MM.1S (cell line): ENCODE data around the gene LRIG2.
"Not testable (repeated sequence)": the region's sequence is repeated elsewhere in the genome, so short reads cannot be mapped to it uniquely, and the experiment has no call there.

Source experiments
- DNase-seq: peaks from one replicate; pipeline ENCODE4 v3.0.0-alpha.2; 2015
- H2AFZ ChIP-seq: fragments of 300-600 bp; sonication (generic); 2 replicates; pipeline ENCODE4 v1.6.0; 2016; ENCODE audit warnings: antibody characterized with exemption, low read length
- H3F3A ChIP-seq: fragments of 300-600 bp; sonication (generic); 2 replicates; pipeline ENCODE4 v1.6.1; 2016; ENCODE audit warnings: mild to moderate bottlenecking, antibody characterized with exemption, low read length, moderate library complexity, mixed read lengths; ENCODE audit not compliant: insufficient read depth
- H3K27ac ChIP-seq: fragments of 300-600 bp; sonication (generic); 2 replicates; pipeline ENCODE4 v1.5.1; 2016; ENCODE audit warnings: mild to moderate bottlenecking, low read length
- H3K27me3 ChIP-seq: fragments of 300-600 bp; sonication (generic); replicated peaks from 2 replicates; pipeline ENCODE4 v1.6.0; 2016; ENCODE audit warnings: low read length; ENCODE audit not compliant: insufficient read depth
- H3K36me3 ChIP-seq: fragments of 300-600 bp; sonication (generic); replicated peaks from 2 replicates; pipeline ENCODE4 v1.6.1; 2016; ENCODE audit warnings: mild to moderate bottlenecking, low read length, mixed read lengths; ENCODE audit not compliant: insufficient read depth
- H3K4me1 ChIP-seq: fragments of 300-600 bp; sonication (generic); 2 replicates; pipeline ENCODE4 v1.6.1; 2016; ENCODE audit warnings: low read length, mixed read lengths
- H3K4me2 ChIP-seq: fragments of 300-600 bp; sonication (generic); 2 replicates; pipeline ENCODE4 v1.6.0; 2016; ENCODE audit warnings: low read depth, low read length
- H3K4me3 ChIP-seq: fragments of 300-600 bp; sonication (generic); 2 replicates; pipeline ENCODE4 v1.5.1; 2016; ENCODE audit warnings: low read length, mixed read lengths
- H3K79me2 ChIP-seq: fragments of 300-600 bp; sonication (generic); 2 replicates; pipeline ENCODE4 v1.6.1; 2016; ENCODE audit warnings: mixed run types, low read length, mixed read lengths
- H3K9ac ChIP-seq: fragments of 300-600 bp; sonication (generic); 2 replicates; pipeline ENCODE4 v1.6.1; 2016; ENCODE audit warnings: low read length, mixed read lengths
- H3K9me2 ChIP-seq: fragments of 300-600 bp; sonication (generic); replicated peaks from 2 replicates; pipeline ENCODE4 v1.6.1; 2016; ENCODE audit warnings: mild to moderate bottlenecking, low read length, mixed read lengths; ENCODE audit not compliant: insufficient read depth
- H3K9me3 ChIP-seq: fragments of 300-600 bp; sonication (generic); replicated peaks from 2 replicates; pipeline ENCODE4 v1.6.1; 2016; ENCODE audit warnings: mild to moderate bottlenecking, low read length, mixed read lengths; ENCODE audit not compliant: insufficient read depth
- H4K20me1 ChIP-seq: fragments of 300-600 bp; sonication (generic); 2 replicates; pipeline ENCODE4 v1.6.1; 2016; ENCODE audit warnings: mild to moderate bottlenecking, low read length, moderate library complexity, mixed read lengths; ENCODE audit not compliant: insufficient read depth
- CTCF ChIP-seq: fragments of 300-600 bp; sonication (generic); IDR thresholded peaks from 2 replicates; pipeline ENCODE4 v1.5.1; 2016; ENCODE audit warnings: antibody characterized with exemption, low read length, mixed read lengths
- EZH2 ChIP-seq: fragments of 300-600 bp; sonication (generic); optimal IDR thresholded peaks from 2 replicates; pipeline ENCODE3; 2017; ENCODE audit warnings: low read depth, mild to moderate bottlenecking, antibody characterized with exemption, low read length, mixed read lengths
- EZH2phosphoT487 ChIP-seq: fragments of 300-600 bp; sonication (generic); IDR thresholded peaks from 2 replicates; pipeline ENCODE4 v1.6.1; 2018; ENCODE audit warnings: antibody characterized with exemption, low read length

The LRIG2 gene

GRCh38 chr1:113042285-113043143, 30.5 kb upstream of the LRIG2 start:
- Histone ChIP-seq H4K20me1 (no peaks in the 10 kb centered on the region), H3K27ac (no peak overlapping the region), H3K27me3 (no peaks in the 10 kb centered on the region), H2AFZ (no peak overlapping the region), H3K9me2 (no peaks in the 10 kb centered on the region), H3K4me2 (no peak overlapping the region), H3K4me1 (peaks cover 8% of the 10 kb centered on the region), H3K79me2 (no peaks in the 10 kb centered on the region), H3K9ac (no peak overlapping the region), H3K4me3 (no peak overlapping the region), H3F3A (peaks cover 5% of the 10 kb centered on the region; the same call in 1 of the 2 replicates), H3K36me3 (no peaks in the 10 kb centered on the region), H3K9me3 (no peaks in the 10 kb centered on the region)
- peak; percentile 24 for DNase-seq
- peak; percentile 40 for TF ChIP-seq CTCF
- no peak for TF ChIP-seq EZH2phosphoT487
- no peak for TF ChIP-seq EZH2

- H3K4me2 ChIP-seq = not testable (repeated sequence)
Measured at GRCh38 chr1:113043144-113043488, 29.9 kb upstream of the LRIG2 start.

GRCh38 chr1:113046569-113046968, 26.4 kb upstream of the LRIG2 start:
- no peak overlapping the region for H3K27ac ChIP-seq
- no peaks in the 10 kb centered on the region for H3K27me3 ChIP-seq
- H3K9me2 ChIP-seq = no peaks in the 10 kb centered on the region
- no peaks in the 10 kb centered on the region for H3K36me3 ChIP-seq
- H3K4me1 ChIP-seq = peaks cover 8% of the 10 kb centered on the region
- no peak for TF ChIP-seq EZH2phosphoT487
- no peak for TF ChIP-seq EZH2
- TF ChIP-seq CTCF = no peak
- no peak overlapping the region for H3K4me3 ChIP-seq
- H3K9ac ChIP-seq = no peak overlapping the region
- H3F3A ChIP-seq = peaks cover 5% of the 10 kb centered on the region; the same call in 1 of the 2 replicates
- no peaks in the 10 kb centered on the region for H3K79me2 ChIP-seq
- H4K20me1 ChIP-seq = no peaks in the 10 kb centered on the region
- DNase-seq = no peak
- no peak overlapping the region for H3K4me2 ChIP-seq
- H3K9me3 ChIP-seq = no peaks in the 10 kb centered on the region
- no peak overlapping the region for H2AFZ ChIP-seq

More at GRCh38 chr1:113043144-113043488, 29.9 kb upstream of the LRIG2 start:
- not testable (repeated sequence) for H3K9ac ChIP-seq, H3K4me3 ChIP-seq, DNase-seq, H2AFZ ChIP-seq, H3K9me2 ChIP-seq, H3K4me1 ChIP-seq, H3K9me3 ChIP-seq, H3K36me3 ChIP-seq, H4K20me1 ChIP-seq, H3K79me2 ChIP-seq, H3K27ac ChIP-seq, H3K27me3 ChIP-seq, H3F3A ChIP-seq

GRCh38 chr1:113048064-113048463, 24.9 kb upstream of the LRIG2 start:
- Histone ChIP-seq H3K9ac (no peak overlapping the region), H3K4me1 (no peaks in the 10 kb centered on the region), H3K27me3 (no peaks in the 10 kb centered on the region), H3F3A (no peaks in the 10 kb centered on the region), H2AFZ (no peak overlapping the region), H3K79me2 (no peaks in the 10 kb centered on the region), H3K9me3 (no peaks in the 10 kb centered on the region), H3K9me2 (no peaks in the 10 kb centered on the region), H3K4me3 (no peak overlapping the region), H3K36me3 (no peaks in the 10 kb centered on the region), H4K20me1 (no peaks in the 10 kb centered on the region), H3K27ac (no peak overlapping the region), H3K4me2 (no peak overlapping the region)
- no peak for DNase-seq
- no peak for TF ChIP-seq EZH2phosphoT487
- TF ChIP-seq CTCF = no peak
- TF ChIP-seq EZH2 = no peak
